ENCODE measurements around the gene SSBP1. TPM values are rescaled to one million over a fixed set of nuclear protein-coding genes. Genes with fewer than 3 reads are reported as not detected.

SSBP1 gene
- total and polyA plus RNA-seq, 2 of the 8 experiments (the other 6 are each of a cell fraction or from before 2014, with no cell fraction given), result 136 to 254 TPM

DNA sequence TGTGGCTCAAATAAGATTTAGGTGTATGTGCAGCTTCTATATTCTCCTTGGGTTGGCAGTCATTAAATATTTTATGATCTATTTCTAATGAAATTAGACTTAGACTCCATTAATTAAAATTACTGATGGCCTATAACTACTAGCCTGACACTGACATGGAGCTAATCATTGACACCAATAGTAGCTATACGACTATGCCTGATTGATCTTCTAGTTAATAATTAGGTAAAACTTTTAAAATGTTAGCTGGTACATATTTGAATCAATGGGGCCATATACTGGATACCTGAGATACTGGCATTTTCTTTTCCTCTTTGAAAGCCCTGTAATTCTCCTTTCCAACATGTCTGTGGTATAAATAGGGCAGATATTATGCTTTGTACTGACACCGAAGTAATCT lies 15.6 kb upstream of the SSBP1 start:
- Histone ChIP-seq H3K18ac (ENCODE audit: extremely low read depth, low read length) (no peak overlapping the region), H3K79me2 (ENCODE audit: control insufficient read depth in 1 of 2, insufficient read depth in 2 of 2, low read length in 2 of 2) (no peaks in the 10 kb centered on the region), H3K23ac (ENCODE audit: insufficient read length) (no peak overlapping the region), H3K4ac (replicated peaks; ENCODE audit: insufficient read length, low read depth, low read length) (no peak overlapping the region), H3K4me3 (ENCODE audit: extremely low read depth in 1 of 4, insufficient read depth in 2 of 4, low read depth in 3 of 4, low read length in 4 of 4) (no peak overlapping the region), H2BK12ac (ENCODE audit: low read depth, low read length) (no peak overlapping the region), H2AK5ac (ENCODE audit: low read depth, low read length) (no peak overlapping the region), H2BK15ac (ENCODE audit: low read length) (no peak overlapping the region), H2BK5ac (ENCODE audit: low read depth, low read length) (no peak overlapping the region), H4K91ac (replicated peaks; ENCODE audit: insufficient read length, low read length) (no peak overlapping the region), H4K5ac (ENCODE audit: insufficient read length, low read depth, low read length) (no peak overlapping the region), H3K4me1 (replicated peaks in 1 of 4; ENCODE audit: control insufficient read depth in 3 of 4, insufficient read depth in 4 of 4, low read length in 3 of 4) (no peaks in the 10 kb centered on the region), H3K79me1 (ENCODE audit: low read depth, low read length) (no peaks in the 10 kb centered on the region), H3K27ac (ENCODE audit: low read depth, low read length) (no peak overlapping the region), H3K56ac (replicated peaks; ENCODE audit: insufficient read length, low read depth, low read length) (no peak overlapping the region), H2BK20ac (ENCODE audit: low read length) (no peak overlapping the region), H3K27me3 (replicated peaks in 1 of 4; ENCODE audit: control insufficient read depth in 3 of 4, extremely low read depth in 1 of 4, insufficient read depth in 3 of 4, low read length in 3 of 4) (no peaks in the 10 kb centered on the region; a peak in 1 of 7 replicates), H3K14ac (ENCODE audit: insufficient read length) (no peak overlapping the region), H2BK120ac (replicated peaks; ENCODE audit: low read depth, low read length) (no peak overlapping the region), H3K23me2 (ENCODE audit: low read depth, low read length) (no peaks in the 10 kb centered on the region), H4K20me1 (replicated peaks in 1 of 2; ENCODE audit: control insufficient read depth in 1 of 2, insufficient read depth in 2 of 2, low read length in 2 of 2) (no peaks in the 10 kb centered on the region), H3K9me3 (ENCODE audit: insufficient read depth in 2 of 2, low read depth in 1 of 2, low read length in 1 of 2) (no peaks in the 10 kb centered on the region), H3K9ac (replicated peaks in 1 of 4; ENCODE audit: extremely low read depth in 1 of 4, low read depth in 3 of 4, low read length in 3 of 4) (no peak overlapping the region), H4K8ac (ENCODE audit: extremely low read depth, insufficient read depth, low read length) (no peak overlapping the region), H3K36me3 (ENCODE audit: control insufficient read depth in 2 of 4, insufficient read depth in 4 of 4, low read length in 3 of 4) (no peaks in the 10 kb centered on the region), H3K4me2 (ENCODE audit: insufficient read depth in 1 of 2, low read depth in 2 of 2, low read length in 2 of 2) (no peak overlapping the region), H2AFZ (ENCODE audit: low read length) (no peak overlapping the region)
- DNase-seq (ENCODE audit: low read depth in 1 of 2, low spot score in 2 of 2) (no peak), FAIRE-seq (no peak)
- CTCF ChIA-PET (ENCODE audit: partially characterized antibody), result interaction anchor here (0.8 to 2.9 kb wide), 4 partner anchors 8 to 16 kb away, joined by 3 to 16 read pairs (median 4); partner anchors contain the start of genes SSBP1 and WEE2
- WGBS, 2 experiments (ENCODE audit: extremely low coverage in 1 of 2, insufficient coverage in 1 of 2, insufficient read length in 1 of 2, insufficient replicate concordance in 2 of 2, low coverage in 1 of 2, low lambda C conversion rate in 2 of 2, missing lambda C conversion rate in 1 of 2), result 91% methylated on average over 2 of the region's 2 CpGs; no CpG with 5 or more reads in 1 of the 2 experiments
- TF ChIP-seq EZH2 (IDR thresholded peaks at IDR 0.05; ENCODE audit: low read depth, low read length, severe bottlenecking) (no peak), RXRA (IDR thresholded peaks at IDR 0.05; ENCODE audit: insufficient read depth, low read depth, low read length) (no peak), SUZ12 (IDR thresholded peaks at IDR 0.05; ENCODE audit: low read length) (no peak), EP300 (IDR thresholded peaks at IDR 0.05; ENCODE audit: borderline replicate concordance in 1 of 2, low read depth in 2 of 2, low read length in 2 of 2) (no peak), BRCA1 (IDR thresholded peaks at IDR 0.05; ENCODE audit: low read depth, low read length) (no peak), CHD1 (IDR thresholded peaks at IDR 0.05; ENCODE audit: low read depth, low read length) (no peak), CEBPB (IDR thresholded peaks at IDR 0.05; ENCODE audit: low read depth, low read length) (no peak), ATF3 (IDR thresholded peaks at IDR 0.05; ENCODE audit: insufficient read depth, low read depth, low read length) (no peak), SIN3A (conservative IDR thresholded peaks at IDR 0.05 in 1 of 2, IDR thresholded peaks at IDR 0.05 in 1 of 2; ENCODE audit: low read depth in 1 of 2, low read length in 2 of 2) (no peak), SIX5 (IDR thresholded peaks at IDR 0.05; ENCODE audit: low read depth, low read length) (no peak), CTBP2 (IDR thresholded peaks at IDR 0.05; ENCODE audit: borderline replicate concordance, insufficient read depth, insufficient read length, low read length) (no peak)
- TF ChIP-seq, protein P1, sequence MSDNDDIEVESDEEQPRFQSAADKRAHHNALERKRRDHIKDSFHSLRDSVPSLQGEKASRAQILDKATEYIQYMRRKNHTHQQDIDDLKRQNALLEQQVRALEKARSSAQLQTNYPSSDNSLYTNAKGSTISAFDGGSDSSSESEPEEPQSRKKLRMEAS (IDR thresholded peaks at IDR 0.05), result no peak
- POLR2A ChIA-PET (ENCODE audit: partially characterized antibody), result interaction anchor here (0.6 to 1.8 kb wide), 3 partner anchors 15 to 650 kb away, joined by 4 to 5 read pairs (median 4); partner anchors contain the start of gene SSBP1
